DMS 273 (cell line): Measurements from ENCODE around the gene RDH11.

ENCODE experiments used
- DNase-seq: peaks from one replicate; lab custom pipeline; 2025; ENCODE audit not compliant: unreplicated experiment; lab: John Stamatoyannopoulos, UW

RDH11 gene

DNA sequence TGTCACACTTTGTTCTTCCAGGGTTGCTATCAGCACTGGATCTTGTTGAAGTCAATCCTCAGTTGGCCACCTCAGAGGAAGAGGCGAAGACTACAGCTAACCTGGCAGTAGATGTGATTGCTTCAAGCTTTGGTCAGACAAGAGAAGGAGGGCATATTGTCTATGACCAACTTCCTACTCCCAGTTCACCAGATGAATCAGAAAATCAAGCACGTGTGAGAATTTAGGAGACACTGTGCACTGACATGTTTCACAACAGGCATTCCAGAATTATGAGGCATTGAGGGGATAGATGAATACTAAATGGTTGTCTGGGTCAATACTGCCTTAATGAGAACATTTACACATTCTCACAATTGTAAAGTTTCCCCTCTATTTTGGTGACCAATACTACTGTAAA, 44.9 kb downstream of the RDH11 start:
- no peak for DNase-seq

DNA sequence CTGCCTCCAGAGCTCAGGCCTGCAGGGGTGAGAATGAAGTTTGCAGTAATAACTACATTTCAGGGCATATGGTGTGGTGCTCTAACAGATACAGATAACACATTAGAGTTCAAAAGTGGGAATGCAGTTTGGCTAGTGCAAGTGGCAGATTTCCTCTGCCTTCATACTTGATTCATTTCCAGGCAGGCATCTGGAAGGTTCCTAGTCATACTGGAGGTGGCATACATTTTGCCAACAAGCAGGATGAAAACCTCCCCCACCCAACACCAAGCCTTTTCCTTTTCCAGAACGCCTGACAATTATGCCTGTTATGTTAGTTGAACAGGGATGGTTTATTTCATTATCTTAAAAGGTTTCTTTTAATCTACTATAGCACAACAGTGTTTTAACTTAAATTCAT, 45.4 kb downstream of the RDH11 start:
- DNase-seq, result peak; percentile 16

DNA sequence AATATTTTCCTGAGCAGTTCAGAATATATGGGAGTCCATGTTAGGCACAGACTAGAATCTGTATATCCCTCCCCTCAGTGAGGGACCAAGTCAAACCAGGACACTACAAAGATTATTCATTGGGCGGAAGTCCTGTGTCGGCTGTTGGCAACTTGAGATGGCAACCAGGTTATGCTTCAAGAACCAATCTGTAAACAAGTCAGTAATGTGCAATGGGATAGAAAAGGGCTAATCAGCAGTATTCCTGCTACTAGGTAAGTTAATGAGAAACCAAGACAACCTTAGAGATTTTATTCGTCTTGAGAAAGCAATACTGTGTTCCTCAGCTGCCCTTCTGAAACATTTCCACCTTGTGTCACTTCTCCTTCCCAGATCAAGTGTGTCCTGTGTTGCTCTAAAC, 49.4 kb downstream of the RDH11 start:
- DNase-seq, result no peak

DNA sequence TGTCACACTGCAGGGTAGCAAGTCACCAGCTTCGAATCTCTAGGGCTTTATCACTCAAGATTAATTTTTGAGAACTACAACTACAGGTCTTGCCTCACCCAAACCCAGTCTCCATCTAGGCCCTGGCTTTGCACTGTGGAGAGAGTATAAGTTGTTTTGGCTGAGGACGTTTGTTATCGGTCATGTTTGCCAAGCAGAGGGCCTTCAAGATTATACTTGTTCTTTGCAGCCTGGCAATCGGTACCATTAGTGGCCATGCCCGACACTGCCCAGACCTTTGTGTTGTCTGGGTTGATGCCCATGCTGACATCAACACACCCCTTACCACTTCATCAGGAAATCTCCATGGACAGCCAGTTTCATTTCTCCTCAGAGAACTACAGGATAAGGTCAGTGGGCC, 50.1 kb downstream of the RDH11 start:
- no peak for DNase-seq

DNA sequence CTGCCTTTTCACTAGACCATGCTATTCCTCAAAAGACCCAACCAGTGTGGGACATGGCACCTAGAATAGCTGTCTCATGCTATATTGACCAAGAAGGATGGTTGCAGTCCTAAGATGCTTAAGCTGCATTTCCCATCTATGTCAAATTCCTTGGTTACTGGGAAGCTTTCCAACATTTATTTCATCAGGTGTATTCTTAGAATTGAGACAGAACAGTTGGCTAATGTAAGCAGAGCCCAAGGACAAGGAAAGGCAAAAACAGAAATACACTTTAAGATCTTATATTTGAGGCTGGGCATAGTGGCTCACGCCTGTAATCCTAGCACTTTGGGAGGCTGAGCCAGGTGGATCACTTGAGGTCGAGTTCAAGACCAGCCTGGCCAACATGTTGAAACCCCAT, 51.1 kb downstream of the RDH11 start:
- no peak for DNase-seq

DNA sequence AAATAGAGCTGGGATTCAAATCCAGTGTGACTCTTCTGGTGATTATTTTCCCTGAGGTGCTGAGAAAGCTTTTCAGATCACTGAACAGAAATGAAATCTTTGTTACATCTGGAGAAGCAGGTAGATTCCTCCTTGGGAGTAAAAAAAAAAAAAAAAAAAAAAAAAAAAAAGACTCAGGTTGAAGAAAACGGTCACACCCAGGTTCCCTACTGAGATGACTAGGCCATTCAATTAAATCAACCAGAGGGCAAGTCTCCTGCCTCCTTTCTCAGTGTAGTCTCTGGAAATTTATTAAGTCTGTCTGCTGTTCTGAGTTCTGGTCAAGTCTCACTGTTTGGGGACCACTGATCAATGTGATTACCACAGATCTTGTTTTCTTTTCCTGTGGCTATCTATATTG, 51.9 kb downstream of the RDH11 start:
- no peak for DNase-seq

DNA sequence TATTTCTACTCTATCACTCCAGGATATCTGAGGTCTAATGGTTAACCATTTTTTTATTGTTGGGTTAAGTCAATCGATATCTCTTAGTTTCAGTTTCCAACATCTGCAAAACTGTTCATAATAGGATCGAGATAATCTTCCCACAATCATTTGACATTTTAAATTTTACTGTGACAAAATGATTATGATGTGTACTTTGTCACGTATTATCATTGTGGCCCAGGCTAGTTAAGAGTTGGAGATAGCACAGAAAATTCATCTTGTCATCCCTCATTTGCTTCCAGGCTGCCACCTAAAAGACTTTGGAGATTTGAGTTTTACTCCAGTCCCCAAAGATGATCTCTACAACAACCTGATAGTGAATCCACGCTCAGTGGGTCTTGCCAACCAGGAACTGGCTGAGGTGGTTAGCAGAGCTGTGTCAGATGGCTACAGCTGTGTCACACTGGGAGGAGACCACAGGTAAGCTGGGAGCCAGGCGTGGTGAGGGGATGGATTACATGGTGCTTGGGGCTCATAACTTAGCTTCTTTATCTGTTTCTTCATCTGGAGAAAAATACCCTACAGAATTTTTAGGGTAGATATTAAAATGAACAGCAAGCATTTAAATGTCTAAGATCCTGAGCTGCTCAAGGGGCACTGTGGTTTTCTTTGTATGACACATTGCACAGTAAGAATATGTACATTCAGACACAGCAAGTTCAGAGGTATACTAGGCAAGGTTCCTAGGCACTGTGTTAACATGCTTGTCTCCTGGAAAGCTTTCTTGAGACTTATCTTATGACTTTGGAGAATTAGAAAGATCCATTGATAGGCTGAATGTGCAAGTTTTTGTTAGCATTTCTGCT, 53.4 kb downstream of the RDH11 start:
- DNase-seq, result no peak

DNA sequence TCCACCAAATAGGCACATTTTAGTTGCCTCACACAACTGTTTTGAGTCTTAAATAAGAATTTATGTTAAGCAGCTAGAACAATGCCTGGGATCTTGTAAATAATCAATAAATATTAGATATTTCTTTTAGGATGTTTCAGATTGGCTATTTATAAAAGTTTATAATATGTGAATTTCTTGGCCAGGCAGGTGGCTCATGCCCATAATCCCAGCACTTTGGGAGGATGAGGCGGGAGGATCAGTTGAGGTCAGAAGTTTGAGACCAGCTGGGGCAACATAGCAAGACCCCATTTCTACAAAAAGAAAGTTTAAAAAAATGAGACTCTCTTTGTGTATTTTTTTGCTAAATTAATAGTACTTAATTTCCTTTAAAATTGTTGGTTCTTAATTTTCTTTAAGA, 54.1 kb downstream of the RDH11 start:
- no peak for DNase-seq

DNA sequence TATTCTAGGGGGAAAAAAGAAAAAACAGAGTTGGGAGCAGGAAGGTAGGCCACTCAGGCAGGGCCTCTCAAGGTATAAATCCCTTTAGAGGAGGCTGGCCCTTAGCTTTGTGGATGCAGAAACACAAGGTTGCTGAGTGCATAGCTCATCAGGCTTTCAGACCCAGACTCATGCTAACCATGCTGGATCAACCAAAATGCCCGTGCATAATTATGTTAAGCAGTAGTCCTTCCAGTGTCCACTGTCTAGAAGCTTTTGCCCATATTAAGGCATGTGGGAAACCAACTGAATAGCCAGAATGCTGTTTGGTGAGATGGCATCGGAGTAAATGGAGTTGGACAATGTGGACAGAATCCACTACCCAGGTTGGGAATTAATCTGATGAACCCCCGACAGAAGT, 56.9 kb downstream of the RDH11 start:
- DNase-seq, result no peak

DNA sequence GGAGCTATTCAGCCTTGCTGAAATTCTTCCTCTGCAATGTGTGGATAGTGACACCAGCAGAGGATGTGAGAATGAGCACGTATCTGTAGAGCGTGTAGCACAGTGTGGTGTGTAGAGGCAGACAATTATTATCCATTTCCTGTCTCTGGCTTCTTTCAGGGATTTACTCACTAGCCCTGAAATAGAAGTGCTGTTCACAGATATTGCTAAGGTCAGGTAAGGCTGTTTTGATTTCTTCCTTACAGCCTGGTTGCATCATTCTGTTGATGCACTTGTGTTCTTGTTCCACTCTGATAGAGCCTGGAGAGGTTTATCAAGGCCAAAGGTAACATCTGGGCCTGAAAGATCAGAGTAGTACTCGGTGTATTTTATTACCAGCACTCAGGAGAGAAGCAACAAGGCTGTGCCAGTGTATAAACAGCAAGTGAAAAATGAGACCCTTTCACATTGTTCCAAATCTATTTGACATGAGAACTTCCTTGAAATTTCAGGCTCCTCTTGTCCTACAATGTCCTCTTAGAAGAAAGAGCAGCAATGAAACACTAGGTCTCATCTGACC, 59.1 kb downstream of the RDH11 start:
- DNase-seq, result peak; percentile 32

DNA sequence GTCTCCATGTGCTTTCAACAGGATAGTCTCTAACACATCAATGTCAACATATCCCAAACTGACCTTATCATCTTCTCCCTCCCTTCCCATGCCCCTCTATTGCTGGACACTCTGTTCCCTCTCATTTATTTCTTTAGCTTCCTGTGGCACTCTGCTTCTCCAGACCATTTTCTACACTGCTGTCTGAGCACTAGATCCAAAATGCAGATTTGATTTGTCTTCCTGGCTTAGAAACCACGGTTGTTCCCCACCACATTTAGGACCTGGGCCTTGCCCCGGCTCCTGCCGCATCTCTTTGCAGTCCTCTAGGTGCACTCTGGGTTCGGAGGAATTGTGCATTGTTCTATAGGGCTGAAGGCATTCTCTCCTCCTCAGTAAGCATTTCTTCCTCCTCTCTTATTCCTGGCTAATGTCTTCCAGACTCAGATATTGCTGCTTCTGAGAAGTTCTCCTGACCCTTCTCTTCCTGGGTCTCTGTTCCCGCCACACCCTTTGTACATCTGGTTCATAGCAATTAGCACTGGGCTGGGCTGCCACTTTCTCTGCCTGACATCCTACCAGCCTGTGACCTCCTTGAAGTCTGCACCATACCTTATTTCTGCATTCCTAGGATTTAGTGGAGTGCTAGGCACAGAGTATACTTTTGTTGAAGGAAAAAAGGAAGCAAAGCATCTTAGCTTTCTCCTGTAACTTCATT, 62.0 kb downstream of the RDH11 start:
- no peak for DNase-seq

DNA sequence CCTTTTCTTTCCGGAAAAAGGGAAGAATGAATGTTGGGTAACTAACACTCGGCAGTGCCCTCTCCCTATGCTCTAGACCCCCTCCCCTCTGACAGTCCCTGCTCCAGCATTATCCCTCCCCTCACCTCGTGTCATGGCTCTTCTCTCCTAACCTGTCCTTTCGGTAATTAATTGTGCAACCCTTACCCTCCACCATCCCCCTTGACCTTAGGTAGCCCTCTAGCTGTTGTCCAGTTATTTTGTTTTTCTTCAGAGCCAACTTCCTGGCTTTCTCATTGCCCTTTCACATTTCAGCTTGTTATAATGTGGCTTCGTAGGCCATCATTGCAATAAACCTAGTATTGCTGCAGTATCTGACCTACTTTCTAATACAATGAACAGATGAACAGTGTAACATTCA, 64.6 kb downstream of the RDH11 start:
- DNase-seq, result no peak

DNA sequence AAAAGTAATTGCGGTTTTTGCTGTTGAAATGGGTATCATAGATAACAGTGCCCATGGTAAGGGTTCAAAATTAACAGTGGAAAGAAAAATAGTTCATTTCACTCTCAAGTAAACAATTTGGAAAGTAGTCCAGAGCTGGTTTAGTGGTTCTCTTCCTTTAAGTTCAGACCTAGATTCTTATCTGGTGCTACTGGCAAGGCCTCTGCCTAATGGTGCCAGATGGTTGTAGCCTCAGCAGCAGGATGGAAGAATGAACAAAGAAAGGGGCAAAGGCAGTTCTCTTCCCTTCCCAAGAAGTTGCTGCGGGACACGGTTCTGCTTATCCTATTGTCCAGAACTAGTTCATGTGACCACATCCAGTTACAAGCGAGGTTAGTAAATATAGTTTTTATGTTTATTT, 65.4 kb downstream of the RDH11 start:
- DNase-seq, result peak; percentile 62

DNA sequence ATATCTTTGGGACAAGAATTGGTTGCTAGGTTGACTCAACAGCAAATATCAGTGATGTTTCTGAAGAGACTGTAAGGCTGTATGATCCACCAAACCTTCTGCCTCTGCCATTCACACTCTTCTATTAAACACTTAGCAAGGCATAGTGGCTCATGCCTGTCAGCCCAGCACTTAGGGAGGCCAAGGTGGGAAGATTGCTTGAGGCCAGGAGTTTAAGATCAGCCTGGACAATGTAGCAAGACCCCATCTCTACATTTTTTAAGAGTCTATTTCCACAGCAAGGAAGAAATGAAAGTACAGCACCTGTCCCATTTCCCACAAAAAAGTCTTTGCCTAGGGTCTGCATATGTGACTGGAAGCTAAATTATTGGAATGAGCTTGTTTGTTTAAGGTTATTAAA, 68.0 kb downstream of the RDH11 start:
- no peak for DNase-seq
